Measurements from ENCODE around the gene SND1.
A peak's percentile ranks its signal among the peaks of the same experiment; 100 is the strongest.

SND1 gene

DNA sequence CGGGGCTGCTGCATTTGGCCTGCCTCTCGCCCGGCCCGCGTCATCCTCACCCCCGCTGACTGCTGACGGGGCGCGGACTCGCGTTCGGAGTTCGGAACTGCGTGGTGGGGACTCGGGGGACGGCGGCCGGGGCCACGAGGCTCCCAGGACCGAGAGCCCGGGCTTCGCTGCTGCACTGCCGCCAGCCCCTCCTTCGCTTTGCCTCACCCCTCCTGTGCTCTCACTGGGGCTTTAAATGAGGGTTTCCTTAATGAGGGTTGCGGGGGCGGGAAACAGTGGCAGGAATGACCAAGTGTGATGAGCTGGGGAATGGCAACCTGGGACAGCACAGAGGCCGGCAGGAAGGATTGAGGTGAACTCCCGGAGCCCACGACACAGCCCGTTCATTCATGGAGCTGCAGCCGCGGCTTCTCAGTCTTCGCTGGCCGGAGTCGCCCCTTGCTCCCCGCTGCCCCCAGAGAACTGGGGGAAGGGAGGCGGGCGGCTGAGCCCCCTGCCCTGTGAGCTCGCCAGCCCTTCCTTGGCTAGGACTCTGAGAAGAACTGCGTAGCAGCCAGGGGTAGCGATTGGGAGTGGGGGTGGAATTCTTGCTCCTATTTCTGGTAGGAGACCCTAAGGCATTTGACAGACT, 380.7 kb downstream of the SND1 start:
- DNase-seq, result no peak

DNA sequence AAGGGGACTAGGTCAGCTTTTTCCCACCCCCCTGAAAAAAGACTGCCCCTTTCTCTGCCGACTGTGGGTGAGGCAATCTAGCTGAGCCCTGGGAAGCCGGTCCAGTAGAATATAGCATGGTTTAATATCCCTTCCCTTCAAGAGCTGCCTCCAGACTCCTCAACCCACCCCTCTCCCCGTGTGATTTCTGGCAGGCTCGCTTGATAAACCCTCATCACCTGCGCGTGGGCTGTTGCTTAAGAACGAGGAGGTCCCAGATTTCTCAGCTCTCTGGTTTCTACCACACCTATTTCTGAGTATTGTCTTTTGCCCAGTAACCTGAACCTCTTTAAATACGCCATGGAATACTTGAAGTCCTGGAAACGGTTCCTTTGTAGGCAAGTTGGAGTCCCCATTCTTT, 381.3 kb downstream of the SND1 start:
- no peak for DNase-seq

DNA sequence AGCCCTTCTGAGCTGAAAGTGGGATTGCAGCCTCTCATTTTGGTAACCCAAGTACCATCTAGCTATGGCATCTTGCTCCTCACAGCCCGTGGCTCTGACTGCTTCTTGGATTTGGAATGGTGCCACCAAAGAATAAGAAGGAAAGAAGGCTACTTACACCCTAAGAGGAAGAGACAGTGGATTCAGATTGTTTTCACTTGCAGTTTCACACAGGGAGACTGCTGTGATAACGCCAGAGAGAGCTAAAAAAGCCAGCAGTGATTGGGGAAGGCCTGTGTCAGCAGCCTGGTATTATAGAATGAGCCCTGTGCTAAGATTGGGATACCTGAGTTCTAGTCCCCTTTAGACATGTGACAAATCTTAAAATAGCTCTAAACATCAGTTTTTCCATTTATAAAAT, 382.8 kb downstream of the SND1 start:
- no peak for DNase-seq

DNA sequence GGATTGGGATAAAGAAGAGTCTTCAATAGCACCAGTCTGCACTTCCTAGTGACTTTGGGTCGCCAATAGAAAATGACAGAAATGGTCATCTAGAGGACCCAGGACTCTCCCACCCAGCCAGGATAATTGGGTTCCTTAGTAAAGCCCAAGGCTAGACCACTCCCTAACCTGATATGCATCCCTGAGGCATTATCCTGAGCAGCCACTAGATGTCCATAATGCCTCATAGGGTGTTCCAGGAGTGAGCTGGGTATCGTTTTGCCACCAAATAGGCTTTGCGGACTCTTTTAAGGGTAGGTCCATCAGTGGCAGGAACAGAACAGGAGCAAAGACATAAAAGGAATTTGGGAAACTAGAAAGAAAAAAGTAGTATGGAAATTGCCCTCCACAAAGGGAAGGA, 383.7 kb downstream of the SND1 start:
- peak; percentile 11 for DNase-seq

DNA sequence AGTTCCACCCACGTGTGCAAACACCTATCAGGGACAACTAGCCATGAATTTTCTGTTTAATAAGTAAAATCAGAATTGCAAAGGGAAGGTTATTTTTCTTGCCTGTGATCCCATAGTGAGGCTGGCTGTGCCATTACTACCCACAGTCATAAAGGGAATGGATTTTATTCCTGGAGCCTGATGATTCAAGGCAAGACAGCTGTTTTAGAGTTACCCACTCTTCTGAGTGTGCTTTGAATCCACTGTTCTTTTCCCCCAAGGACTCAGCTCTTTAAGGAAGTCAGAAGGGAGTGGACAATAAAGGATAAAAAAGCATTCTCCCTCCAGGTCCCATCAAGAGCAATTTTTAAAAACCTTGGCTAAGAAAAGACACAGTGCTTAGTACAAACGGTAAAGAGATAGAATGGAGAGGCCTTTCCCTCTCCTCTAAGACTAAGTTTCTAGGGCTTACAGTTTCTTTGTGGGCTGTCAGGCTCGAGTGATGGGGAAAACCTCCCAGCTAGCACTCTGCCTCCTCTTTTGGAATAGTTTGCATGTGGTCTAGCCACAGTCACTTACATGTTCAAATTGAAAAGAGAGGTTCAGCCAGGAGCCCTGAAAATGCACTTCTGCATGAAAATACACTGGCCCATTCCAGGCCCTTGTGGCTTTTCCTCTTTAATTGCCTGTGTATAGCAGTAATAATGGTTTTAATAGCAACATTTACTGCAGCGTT, 384.4 kb downstream of the SND1 start:
- DNase-seq, result no peak

DNA sequence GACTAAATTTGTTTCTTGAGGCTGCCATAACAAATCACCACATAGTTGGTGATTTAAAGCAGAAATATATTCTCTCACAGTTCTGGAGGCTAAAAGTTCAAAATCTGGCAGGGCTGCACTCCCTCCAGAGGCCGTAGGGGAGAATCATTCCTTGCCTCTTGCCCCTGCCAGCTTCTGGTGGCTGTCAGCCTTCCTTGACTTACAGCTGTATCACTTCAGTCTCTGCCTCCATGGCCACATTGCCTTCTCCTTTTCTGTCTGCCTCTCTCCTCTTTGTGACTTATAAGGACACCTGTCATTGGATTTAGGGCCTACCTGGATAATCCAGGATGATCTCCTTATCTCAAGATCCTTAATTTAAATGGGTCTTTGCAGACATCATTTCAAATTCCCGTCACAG, 385.1 kb downstream of the SND1 start:
- DNase-seq, result no peak

DNA sequence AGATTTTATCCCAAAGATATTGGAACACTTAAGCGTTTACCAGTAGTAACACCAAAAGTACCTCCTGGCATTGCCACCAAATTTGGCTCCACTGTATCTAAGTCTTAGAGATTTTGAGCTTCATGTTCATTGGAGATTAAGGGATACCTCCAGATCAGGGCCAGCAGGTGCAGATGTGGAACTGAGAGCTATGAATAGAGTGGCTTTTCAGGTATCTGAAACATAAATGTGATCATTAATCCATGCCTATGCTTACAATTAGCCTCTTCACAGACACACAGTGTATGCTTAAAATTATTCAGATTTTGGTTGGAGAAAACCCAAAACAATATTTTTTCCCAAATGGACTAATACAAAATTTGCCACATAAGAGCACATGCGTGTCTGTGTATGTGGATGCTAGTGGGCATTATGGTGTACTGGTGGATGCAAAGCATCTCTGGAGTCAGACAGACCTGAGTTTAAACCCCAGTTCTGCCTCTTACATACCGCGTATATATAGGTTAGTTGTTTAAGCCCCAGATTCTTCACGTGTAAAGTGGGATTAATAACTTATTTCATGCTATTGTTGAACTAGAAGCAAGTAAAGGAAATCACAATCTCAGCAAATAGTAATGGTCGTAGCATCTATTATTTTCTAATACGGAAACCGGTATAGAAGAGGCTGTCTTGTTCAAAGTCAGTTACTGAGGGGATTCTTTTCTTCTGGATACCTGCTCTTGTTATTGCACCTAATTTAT, 386.1 kb downstream of the SND1 start:
- DNase-seq, result no peak

DNA sequence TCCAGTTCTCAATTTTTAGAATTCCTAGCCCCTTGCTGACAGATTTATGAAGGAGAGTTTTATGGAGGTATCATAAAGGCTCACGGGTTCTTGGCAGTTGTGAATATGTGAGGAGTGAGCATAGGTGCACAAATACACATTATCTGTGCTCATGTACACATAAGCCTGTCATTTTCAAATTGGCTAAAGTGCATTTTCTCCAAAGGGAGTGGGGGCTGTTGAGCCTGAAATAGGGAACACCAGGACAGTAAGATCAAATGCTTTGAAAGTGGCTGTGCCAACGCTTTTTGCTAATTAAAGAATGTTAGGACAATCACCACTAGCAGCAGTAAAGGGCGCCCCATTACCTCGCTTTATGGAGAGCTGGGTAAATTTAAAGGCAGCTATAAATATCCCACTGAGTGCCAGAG, 387.6 kb downstream of the SND1 start:
- no peak for DNase-seq

DNA sequence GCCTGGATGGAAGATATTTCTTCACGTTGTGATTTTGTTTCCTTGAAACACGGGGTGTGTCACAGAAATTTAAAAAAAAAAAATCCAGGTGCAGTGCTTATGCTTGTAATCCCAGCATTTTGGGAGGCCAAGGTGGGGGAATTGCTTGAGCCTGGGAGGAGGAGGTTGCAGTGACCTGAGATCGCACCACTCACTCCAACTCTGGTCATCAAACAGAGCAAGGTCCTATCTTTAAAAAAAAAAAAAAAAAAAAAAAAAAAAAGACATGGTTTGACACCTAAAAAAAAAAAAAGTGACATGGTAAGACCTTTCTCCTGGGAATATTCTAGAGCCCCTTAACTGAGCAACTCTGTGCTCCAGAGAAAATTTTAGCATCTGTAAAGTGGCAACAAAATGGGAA, 388.2 kb downstream of the SND1 start:
- no peak for DNase-seq

DNA sequence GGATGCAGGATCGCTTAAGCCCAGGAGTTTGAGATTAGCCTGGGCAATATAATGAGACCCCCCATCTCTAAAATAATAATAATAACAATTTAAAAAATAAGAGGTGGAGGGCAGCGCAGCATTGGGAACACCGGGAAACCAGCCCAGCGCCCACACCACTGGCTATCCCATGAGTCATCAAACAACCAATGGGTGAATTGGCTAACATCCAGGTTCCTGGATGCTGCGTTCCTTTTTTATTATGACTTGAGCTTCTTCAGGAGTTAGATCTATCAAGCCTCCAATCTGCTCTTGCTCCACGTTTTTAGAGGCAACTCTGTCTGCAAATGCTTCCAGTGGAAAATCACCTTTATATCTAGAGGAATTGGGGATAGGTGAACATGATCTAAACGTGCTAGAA, 389.2 kb downstream of the SND1 start:
- no peak for DNase-seq

DNA sequence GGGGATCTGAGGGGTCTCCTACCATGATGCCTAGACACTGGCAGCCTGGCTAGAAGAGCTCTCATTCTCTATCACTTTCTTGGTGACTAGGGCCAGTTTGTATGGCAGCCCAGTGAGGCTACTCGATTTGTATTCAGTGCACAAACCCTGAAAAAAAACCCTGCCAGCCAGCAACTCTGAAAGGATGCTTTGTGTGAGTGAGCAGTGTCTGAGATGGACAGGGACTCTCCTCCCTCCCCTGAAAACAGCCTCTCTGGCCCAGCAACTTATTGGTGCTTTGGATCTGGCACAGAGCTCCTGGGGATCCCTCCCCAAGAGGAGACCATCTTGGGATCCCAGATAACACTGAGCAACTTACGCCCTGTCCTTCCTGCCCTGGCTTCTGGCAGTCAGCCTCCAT, 390.0 kb downstream of the SND1 start:
- DNase-seq, result no peak

DNA sequence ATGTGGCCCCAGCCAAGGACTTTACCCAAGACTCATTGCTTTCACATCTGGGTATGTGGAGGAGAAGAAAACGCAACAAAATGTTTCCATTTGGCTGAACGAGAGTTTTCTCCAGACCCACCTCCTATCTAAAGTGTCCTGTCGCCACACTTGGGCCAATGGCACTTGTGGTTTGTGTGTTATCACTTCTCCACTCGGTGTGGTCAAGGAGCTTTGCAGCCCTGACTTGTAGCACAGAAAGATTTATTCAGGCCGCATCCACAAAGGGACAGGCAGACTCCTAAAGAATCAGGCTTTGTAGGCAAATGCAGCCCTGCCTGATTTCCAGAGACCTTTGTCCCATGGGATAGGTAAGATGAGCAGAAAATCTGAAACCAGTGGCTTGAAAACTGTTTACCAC, 392.1 kb downstream of the SND1 start:
- no peak for DNase-seq

DNA sequence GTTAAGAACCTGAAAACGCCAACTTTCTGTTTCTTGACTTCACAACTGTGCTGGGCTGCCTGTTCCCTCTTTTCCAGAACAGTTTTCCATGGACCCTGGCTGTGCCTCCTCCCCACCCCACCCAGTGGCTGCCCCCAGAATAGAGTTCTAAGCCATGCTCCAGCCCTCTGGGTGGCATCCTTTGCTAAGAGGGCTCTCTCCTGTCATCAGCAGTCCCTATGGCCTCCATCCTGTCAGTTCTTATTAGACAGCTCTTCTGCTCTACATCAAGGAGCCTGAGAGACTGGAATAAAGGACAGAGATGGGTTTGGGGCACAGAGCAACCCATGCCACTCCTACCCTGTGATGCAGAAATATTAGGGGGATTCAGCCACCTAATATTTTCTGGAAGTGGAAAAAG, 393.2 kb downstream of the SND1 start:
- DNase-seq, result no peak

DNA sequence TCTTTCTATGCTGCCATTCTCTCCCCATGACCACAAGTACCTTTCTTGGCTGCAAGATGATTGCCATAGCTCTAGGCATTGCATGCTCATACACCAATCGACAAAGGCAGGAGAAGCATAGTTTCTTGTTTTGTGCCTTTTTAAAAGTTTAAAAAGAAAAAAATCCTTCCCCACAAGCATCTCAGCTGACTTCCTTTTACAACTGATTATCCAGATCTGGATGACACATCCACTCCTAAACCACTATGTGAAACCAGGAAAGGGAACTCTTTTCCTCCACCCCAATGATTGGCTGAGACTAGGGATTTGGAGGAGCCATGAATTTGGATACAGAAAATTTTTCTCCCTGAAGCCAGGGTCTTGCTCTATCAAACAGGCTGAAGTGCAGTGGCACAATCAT, 393.8 kb downstream of the SND1 start:
- no peak for DNase-seq

DNA sequence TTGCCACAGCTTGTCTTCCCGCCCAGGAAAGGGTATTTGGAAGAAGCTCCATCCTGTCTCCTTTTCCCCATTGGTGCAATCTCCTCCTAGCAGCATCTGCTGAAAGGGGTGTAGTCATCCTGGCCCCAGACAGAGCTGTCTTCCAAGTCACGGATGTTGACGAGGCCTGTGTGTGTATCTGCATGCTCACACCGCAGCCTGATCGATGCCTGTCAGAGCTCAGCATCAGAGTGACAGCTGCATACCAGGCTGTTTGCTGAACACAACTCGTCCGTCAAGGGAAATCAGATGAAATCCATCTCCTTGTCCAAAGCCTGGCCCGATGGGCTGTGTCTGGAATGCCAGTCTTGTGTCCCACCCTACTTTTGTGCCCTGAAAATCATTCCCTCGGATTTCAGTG, 400.4 kb downstream of the SND1 start:
- no peak for DNase-seq

DNA sequence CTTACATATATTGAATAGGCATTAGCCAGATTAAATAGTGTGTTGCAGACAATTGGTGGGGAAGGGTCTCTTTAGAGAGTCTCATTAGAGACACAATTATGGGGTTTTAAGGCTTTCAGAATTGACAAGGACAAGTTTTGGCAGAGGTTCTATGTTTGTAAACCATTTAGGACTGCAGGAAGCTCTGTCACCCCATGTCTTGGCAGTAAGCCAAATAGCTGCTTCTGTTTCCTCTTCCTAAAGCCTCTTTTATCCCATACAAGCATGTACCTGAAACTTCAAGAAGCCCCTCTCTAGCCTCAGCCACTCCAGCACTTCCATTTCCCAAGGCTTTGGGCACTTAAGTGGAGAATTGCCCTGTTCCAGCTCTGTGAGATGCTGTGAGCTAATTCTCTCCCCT, 401.0 kb downstream of the SND1 start:
- DNase-seq, result peak; percentile 90

DNA sequence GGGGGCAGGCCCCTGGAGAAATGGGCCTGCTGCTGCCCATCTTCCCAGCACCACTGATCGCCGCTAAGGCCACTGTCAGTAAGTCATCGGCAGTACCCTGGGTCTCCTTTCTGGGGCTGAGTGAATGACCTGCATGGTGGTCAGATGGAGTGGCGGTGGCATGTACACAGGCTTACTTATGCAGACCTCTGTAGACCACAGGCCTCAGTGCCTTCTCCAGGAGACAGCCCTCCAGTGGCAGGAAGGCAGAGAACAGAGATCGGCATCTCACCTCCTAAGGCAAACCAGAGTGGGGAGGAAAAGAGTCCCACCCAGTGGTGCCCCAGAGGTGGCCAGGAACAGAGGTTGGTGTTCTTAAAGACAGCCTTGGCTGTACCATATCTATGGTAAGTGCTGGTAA, 402.0 kb downstream of the SND1 start:
- no peak for DNase-seq

DNA sequence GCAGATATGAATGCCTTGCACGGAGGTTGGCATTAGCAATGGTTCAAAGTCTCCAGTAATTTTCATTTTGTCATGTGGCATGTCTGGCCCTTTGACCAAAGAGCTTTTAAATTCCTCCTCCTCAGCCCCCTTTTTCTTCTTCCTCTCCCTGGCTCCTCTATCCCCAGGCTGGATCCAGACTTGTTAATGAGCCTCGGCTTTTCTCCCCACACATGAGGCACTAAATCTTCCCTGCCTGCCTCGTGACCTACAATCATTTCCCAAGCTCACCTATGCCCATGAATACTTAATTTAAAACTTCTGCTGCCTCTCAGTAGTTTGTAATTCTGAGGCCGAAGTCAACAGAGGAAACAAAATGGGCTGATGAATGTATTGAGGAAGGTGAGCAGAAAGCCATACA, 402.5 kb downstream of the SND1 start:
- no peak for DNase-seq

DNA sequence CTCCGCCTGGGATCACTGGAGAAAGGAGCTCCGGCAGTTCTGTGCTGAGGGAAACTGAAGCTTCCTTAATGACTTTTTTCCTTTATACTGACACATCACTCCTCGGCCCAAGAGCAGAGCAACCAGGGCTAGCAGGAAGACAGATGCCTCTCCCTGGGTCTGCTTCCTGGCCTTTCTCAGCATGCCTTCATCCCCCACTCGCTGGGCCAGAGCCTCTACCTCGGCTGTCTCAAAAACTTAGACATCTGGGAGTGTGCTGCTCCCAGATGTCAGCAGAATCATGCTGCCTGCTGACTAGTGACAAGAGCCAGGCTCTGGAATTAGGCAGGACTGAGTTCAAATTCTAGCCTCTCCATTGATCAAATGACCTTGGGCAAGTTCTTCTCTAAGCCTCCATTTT, 403.6 kb downstream of the SND1 start:
- no peak for DNase-seq

DNA sequence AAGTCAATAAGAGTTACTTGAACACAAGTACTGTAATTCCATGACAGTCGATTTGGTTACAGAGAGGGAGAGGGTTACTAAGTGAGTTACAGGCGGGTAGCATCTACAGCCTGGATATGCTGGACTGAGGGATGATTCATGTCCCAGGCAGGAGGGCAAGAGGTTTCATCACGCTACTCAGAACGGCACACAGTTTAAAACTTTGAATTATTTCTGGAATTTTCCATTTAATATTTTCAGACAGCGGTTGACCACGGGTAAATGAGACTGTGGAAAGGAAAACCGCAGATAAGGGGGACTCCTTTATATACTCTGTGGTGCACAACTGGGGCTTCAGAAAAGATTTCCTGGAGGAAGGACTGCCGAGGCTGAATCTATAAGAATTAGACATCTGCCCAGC, 404.9 kb downstream of the SND1 start:
- DNase-seq, result no peak

DNA sequence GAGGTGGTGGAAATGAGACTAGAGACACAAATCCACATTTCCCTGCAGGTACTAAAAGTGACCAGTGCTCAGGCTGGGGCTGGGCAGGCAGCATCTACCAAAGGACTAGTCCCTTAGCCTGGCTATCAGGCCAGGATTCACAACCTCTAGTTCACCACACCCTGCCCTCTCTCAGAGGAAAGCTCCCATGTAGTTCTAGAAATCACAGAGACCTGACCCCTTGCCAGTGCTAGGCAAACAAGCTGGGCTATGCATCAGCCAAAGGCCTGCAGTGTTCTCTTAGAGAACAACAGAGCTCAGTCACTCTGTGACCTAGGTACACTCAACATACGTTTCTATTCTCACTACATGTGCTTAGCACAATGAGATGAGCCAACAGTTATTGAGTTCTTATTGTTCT, 405.9 kb downstream of the SND1 start:
- DNase-seq, result no peak

DNA sequence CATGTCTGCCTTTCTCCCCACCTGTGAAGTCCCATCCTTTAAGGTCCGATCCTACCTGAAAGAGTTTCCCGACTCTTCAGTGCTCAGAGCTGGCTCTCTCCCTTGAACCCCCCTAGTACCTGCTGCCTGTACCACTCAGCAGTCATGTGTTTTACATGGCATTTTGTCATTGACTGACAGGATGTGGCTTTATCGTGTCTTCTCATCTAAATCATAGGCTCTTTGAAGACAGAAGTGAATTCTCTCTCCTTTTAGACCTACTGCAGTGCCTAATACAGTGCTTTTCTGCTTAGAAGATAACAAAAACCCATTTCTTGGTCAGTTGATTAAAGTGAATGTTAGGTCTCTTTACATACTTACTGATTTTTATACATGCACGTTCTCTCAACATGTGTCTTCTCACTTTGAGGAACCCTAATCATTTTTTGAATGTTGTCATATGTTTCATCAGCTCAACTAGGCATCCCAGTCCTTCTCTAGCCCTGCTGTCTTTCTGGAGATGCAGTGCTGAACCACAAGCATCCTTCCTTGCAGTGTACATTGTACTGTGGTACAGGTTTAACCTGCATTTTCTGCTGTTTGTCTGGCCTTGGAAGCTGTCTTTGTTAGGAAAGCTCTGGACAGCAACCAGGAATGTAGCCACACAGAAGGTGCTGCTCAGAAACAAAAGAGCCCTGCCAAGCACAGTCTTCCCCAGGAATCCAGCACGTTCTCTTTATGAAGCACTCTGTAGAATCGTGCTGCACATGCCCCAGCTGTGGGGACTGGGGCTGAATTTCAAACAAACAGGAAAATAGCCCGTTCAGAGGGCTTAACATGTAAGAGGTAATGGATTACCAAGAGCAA, 407.4 kb downstream of the SND1 start:
- DNase-seq, result no peak

DNA sequence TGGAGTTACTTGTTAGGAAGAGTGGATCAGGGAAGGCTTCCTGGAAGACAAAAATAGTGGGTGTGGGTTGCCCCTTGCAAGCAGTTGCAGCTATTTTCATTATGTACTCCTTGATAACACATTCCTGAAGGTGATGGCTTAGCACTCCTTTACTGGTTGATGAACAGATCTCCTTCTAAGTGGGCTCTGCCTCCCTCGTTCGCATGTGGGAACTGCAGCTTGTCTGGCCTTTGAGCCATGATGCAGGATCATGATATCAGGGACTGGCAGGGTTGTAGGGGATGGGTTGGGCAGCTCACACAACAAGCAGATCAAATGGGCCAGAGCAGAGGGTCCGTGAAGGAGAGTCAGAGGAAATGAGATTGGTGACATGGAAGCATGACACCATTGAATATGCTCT, 408.0 kb downstream of the SND1 start:
- DNase-seq, result no peak

DNA sequence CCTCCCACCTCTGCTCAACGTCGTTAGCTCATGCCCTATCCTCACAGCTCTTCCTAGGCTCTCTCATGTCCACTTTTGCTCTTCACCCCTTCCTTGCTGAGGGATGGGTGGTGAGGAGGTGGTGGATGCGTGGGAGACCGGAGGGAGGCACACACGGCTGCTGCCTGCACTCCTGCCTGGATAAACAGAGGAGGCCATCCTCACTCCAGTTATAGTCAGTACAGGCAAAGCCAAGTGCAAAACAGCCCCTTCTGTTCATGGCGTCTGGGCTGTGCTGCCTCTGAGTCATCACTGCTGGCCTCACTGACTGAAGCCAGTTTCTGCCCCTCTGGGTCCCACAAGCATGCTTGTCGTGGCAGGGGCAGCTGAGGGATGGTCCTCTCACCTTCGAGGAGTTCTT, 411.1 kb downstream of the SND1 start:
- DNase-seq, result no peak

Measured in NCI-H1105 (cell line).